CD4-positive, alpha-beta T cell treated with Interleukin-17A for 1 hour (primary cell): ENCODE measurements around the gene SLC22A25.
A peak's percentile ranks its signal among the peaks of the same experiment; 100 is the strongest.
"Not testable (repeated sequence)": the region's sequence is repeated elsewhere in the genome, so short reads cannot be mapped to it uniquely, and the experiment has no call there.

Experiments
- DNase-seq: peaks from one replicate; pipeline ENCODE4 v3.0.0-alpha.2; 2020

Gene SLC22A25

GRCh38 chr11:63243533-63243932, at the start of gene SLC22A25:
Gene SLC22A25 (minus strand): TSS chr11:63243599. CDS start chr11:63229652, 13,947 bp downstream.
- no peak for DNase-seq

GRCh38 chr11:63290285-63290684, 46.9 kb upstream of the SLC22A25 start:
- no peak for DNase-seq

- DNase-seq = no peak
Observed at GRCh38 chr11:63289658-63290057, 46.3 kb upstream of the SLC22A25 start.

GRCh38 chr11:63282579-63282978, 39.2 kb upstream of the SLC22A25 start:
- no peak for DNase-seq

GRCh38 chr11:63280920-63281319, 37.5 kb upstream of the SLC22A25 start:
- DNase-seq = no peak

GRCh38 chr11:63277345-63277943, 34.0 kb upstream of the SLC22A25 start:
- DNase-seq = no peak

GRCh38 chr11:63274776-63275175, 31.4 kb upstream of the SLC22A25 start:
- no peak for DNase-seq

GRCh38 chr11:63273685-63274084, 30.3 kb upstream of the SLC22A25 start:
- no peak for DNase-seq

GRCh38 chr11:63262547-63262946, 19.1 kb upstream of the SLC22A25 start:
- DNase-seq = no peak

- no peak for DNase-seq
Observed at GRCh38 chr11:63251312-63251711, 7.9 kb upstream of the SLC22A25 start.

- DNase-seq = no peak
Observed at GRCh38 chr11:63250162-63251050, 7.0 kb upstream of the SLC22A25 start.

GRCh38 chr11:63248966-63249365, 5.6 kb upstream of the SLC22A25 start:
- DNase-seq = no peak

- not testable (repeated sequence) for DNase-seq
Observed at GRCh38 chr11:63247237-63248002, 4.0 kb upstream of the SLC22A25 start.

GRCh38 chr11:63246045-63246444, 2.6 kb upstream of the SLC22A25 start:
- DNase-seq = no peak

- no peak for DNase-seq
Observed at GRCh38 chr11:63244862-63245261, 1.5 kb upstream of the SLC22A25 start.

- DNase-seq = peak; percentile 4
Observed at GRCh38 chr11:63242089-63242781, 1.2 kb downstream of the SLC22A25 start.

GRCh38 chr11:63240791-63241379, 2.5 kb downstream of the SLC22A25 start:
- DNase-seq = no peak

GRCh38 chr11:63240098-63240497, 3.3 kb downstream of the SLC22A25 start:
- no peak for DNase-seq

- DNase-seq = no peak
Observed at GRCh38 chr11:63239254-63239653, 4.1 kb downstream of the SLC22A25 start.

- no peak for DNase-seq
Observed at GRCh38 chr11:63237413-63237812, 6.0 kb downstream of the SLC22A25 start.

- peak; percentile 10 for DNase-seq
Observed at GRCh38 chr11:63235471-63236461, 7.6 kb downstream of the SLC22A25 start.
